Measurements from ENCODE around the gene S100PBP. TPM values are rescaled to one million over a fixed set of nuclear protein-coding genes. Genes with fewer than 3 reads are reported as not detected.

Gene S100PBP
- total and polyA plus RNA-seq, 2 of the 13 experiments (the other 11 are each of a cell fraction or from before 2014, with no cell fraction given): 20.4 to 26.1 TPM

DNA sequence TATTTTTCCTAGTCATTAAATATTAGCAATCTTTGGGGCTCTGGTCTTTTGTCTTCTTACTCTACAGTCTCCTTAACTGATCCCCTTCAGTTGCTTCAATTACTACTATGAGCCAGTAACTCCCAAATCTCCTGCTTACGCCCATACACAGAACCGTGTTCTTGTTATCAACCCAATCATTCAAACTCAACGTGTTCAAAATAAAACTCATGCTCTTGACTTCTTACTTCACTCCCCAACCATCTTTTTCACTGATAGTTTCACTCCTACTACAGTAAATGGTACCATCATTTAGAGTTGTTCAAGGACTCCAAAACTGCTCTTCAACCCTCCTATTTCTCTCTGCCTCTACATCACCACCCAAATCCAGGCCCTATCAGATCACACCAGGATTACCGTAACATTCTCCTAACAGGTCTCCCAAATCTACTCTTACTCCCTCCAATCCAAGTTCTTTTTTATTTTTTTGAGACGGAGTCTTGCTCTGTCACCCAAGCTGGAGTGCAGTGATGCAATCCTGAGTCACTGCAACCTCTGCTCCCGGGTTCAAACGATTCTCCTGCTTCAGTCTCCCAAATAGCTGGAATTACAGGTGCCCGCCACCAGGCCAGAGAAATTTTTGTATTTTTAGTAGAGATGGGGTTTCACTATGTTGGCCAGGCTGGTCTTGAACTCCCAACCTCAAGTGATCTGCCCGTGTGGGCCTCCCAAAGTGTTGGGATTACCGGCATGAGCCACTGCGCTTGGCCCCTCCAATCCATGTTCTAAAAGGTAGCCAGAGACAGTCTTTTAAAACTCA lies 3.3 kb upstream of the S100PBP start:
- in situ Hi-C loops (cut with HindIII; ENCODE audit: extremely low pct_ligation_motif_present, low pct_unique_long_range_greater_than_20kb) (no loop called here), intact Hi-C loops (cut with micrococcal nuclease; ENCODE audit: unreplicated experiment) (no loop called here)
- FAIRE-seq: no peak
- Histone ChIP-seq H3K27me3 (ENCODE audit: control insufficient read depth in 1 of 2, insufficient read depth in 2 of 2, low read length in 2 of 2) (peaks cover 0 to 5% of the 10 kb centered on the region in 2 experiments; a peak in 1 of 5 replicates), H4K20me1 (ENCODE audit: insufficient read depth, low read length) (peaks cover 29% of the 10 kb centered on the region), H3K36me3 (replicated peaks in 1 of 2; ENCODE audit: control insufficient read depth in 1 of 2, insufficient read depth in 2 of 2, low read length in 2 of 2) (peaks cover 8 to 37% of the 10 kb centered on the region in 2 experiments; a peak in 4 of 5 replicates), H3K9ac (ENCODE audit: insufficient read depth, low read depth, low read length) (peak overlapping the region; percentile 19; the same call in 1 of the 2 replicates), H3K4me3 (replicated peaks in 1 of 3; ENCODE audit: insufficient read depth in 1 of 3, low read depth in 2 of 3, low read length in 3 of 3) (no peak overlapping the region), H3K79me2 (ENCODE audit: insufficient read depth, low read length) (peaks cover 76% of the 10 kb centered on the region), H3K4me2 (ENCODE audit: low read depth, low read length) (peak overlapping the region; percentile 88), H3K27ac (ENCODE audit: extremely low read length, insufficient read depth, low read length) (peak overlapping the region; percentile 43), H2AFZ (ENCODE audit: low read length) (no peak overlapping the region), H3K9me3 (ENCODE audit: low read length) (no peaks in the 10 kb centered on the region), H3K4me1 (ENCODE audit: insufficient read depth, low read length) (peaks cover 53% of the 10 kb centered on the region)
- WGBS (ENCODE audit: low lambda C conversion rate): 66% methylated on average over 11 of the region's 11 CpGs
- ChIA-PET CTCF (ENCODE audit: low intra/inter-chr PET ratio, low total read pairs) (no interaction called here), POLR2A (no interaction called here)
- TSS peak; percentile 6 for BruUV-seq (replicated peaks)
- no peak for ATAC-seq
- DNase-seq (ENCODE audit: low spot score): peak; percentile 47
- TF ChIP-seq SAP130 (CRISPR knock-in tag; IDR thresholded peaks at IDR 0.05; ENCODE audit: low read depth) (peak; percentile 54), FOXJ3 (CRISPR knock-in tag; IDR thresholded peaks at IDR 0.05; ENCODE audit: borderline replicate concordance) (0 out of 2 replicates have a peak, but pooled peaks have one; percentile 3), CEBPG (CRISPR knock-in tag; IDR thresholded peaks at IDR 0.05) (peak; percentile 92), YEATS2 (CRISPR knock-in tag; IDR thresholded peaks at IDR 0.05; ENCODE audit: borderline replicate concordance) (0 out of 2 replicates have a peak, but pooled peaks have one; percentile 33), GATAD2A (CRISPR knock-in tag; IDR thresholded peaks at IDR 0.05) (0 out of 2 replicates have a peak, but pooled peaks have one; percentile 23), NR2C2 (CRISPR knock-in tag; IDR thresholded peaks at IDR 0.05; ENCODE audit: borderline replicate concordance) (0 out of 2 replicates have a peak, but pooled peaks have one; percentile 12), LCORL (IDR thresholded peaks at IDR 0.05) (peak; percentile 46; the same call in 1 of the 2 replicates), LCORL (CRISPR knock-in tag; IDR thresholded peaks at IDR 0.05) (peak; percentile 40; the same call in 1 of the 2 replicates), ZNF235 (CRISPR knock-in tag; IDR thresholded peaks at IDR 0.05; ENCODE audit: borderline replicate concordance) (no peak), ZNF251 (CRISPR knock-in tag; IDR thresholded peaks at IDR 0.05) (no peak), AGO1 (IDR thresholded peaks at IDR 0.05; ENCODE audit: low read depth, low read length, poor library complexity, severe bottlenecking) (no peak)
- TF ChIP-seq, protein P1, sequence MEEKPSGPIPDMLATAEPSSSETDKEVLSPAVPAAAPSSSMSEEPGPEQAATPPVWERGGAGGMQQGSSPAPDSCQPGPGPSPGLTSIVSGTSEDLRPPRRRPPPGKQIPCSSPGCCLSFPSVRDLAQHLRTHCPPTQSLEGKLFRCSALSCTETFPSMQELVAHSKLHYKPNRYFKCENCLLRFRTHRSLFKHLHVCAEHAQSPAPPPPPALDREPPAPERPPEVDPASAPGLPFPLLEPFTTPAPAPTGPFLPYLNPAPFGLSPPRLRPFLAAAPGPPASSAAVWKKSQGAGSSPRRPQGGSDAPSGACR (CRISPR knock-in tag; IDR thresholded peaks at IDR 0.05): no peak
- TF ChIP-seq, protein P2, sequence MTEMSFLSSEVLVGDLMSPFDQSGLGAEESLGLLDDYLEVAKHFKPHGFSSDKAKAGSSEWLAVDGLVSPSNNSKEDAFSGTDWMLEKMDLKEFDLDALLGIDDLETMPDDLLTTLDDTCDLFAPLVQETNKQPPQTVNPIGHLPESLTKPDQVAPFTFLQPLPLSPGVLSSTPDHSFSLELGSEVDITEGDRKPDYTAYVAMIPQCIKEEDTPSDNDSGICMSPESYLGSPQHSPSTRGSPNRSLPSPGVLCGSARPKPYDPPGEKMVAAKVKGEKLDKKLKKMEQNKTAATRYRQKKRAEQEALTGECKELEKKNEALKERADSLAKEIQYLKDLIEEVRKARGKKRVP (CRISPR knock-in tag; IDR thresholded peaks at IDR 0.05): peak in 1 of 2 experiments; percentile 93; a peak in 2 of 4 replicates
- TF ChIP-seq, protein P3, sequence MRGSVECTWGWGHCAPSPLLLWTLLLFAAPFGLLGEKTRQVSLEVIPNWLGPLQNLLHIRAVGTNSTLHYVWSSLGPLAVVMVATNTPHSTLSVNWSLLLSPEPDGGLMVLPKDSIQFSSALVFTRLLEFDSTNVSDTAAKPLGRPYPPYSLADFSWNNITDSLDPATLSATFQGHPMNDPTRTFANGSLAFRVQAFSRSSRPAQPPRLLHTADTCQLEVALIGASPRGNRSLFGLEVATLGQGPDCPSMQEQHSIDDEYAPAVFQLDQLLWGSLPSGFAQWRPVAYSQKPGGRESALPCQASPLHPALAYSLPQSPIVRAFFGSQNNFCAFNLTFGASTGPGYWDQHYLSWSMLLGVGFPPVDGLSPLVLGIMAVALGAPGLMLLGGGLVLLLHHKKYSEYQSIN (CRISPR knock-in tag; IDR thresholded peaks at IDR 0.05; ENCODE audit: borderline replicate concordance): no peak
- TF ChIP-seq, protein P4, sequence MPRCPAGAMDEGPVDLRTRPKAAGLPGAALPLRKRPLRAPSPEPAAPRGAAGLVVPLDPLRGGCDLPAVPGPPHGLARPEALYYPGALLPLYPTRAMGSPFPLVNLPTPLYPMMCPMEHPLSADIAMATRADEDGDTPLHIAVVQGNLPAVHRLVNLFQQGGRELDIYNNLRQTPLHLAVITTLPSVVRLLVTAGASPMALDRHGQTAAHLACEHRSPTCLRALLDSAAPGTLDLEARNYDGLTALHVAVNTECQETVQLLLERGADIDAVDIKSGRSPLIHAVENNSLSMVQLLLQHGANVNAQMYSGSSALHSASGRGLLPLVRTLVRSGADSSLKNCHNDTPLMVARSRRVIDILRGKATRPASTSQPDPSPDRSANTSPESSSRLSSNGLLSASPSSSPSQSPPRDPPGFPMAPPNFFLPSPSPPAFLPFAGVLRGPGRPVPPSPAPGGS (CRISPR knock-in tag; IDR thresholded peaks at IDR 0.05): no peak
- TF ChIP-seq, protein P5, sequence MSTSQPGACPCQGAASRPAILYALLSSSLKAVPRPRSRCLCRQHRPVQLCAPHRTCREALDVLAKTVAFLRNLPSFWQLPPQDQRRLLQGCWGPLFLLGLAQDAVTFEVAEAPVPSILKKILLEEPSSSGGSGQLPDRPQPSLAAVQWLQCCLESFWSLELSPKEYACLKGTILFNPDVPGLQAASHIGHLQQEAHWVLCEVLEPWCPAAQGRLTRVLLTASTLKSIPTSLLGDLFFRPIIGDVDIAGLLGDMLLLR (CRISPR knock-in tag; IDR thresholded peaks at IDR 0.05): no peak
